Liver (tissue), 9 donors: ENCODE measurements around the gene CEP95. TPM values are rescaled to one million over a fixed set of nuclear protein-coding genes. Genes with fewer than 3 reads are reported as not detected.
"Not testable (repeated sequence)": the region's sequence is repeated elsewhere in the genome, so short reads cannot be mapped to it uniquely, and the experiment has no call there.

Experiments
- DNase-seq: peaks from one replicate; pipeline ENCODE4 v3.0.0-alpha.2; 2017; ENCODE audit warnings: low spot score
- H3K27ac ChIP-seq, 2 donors: one replicate each; pipeline ENCODE4 v1.7.0; 2013; ENCODE audit warnings: inconsistent platforms in 2 of 2, low read length in 2 of 2, control low read depth in 1 of 2, low read depth in 1 of 2, mild to moderate bottlenecking in 1 of 2
- H3K27me3 ChIP-seq, 4 donors: one replicate each; pipeline versions ENCODE4 v1.6.1 to v1.7.0; 2013; ENCODE audit warnings: low read length in 3 of 4, inconsistent platforms in 1 of 4, mild to moderate bottlenecking in 1 of 4, moderate library complexity in 1 of 4; ENCODE audit not compliant: control insufficient read depth in 4 of 4, insufficient read depth in 4 of 4
- H3K36me3 ChIP-seq, 4 donors: one replicate each; pipeline versions ENCODE4 v1.6.1 to v1.7.0; 2013; ENCODE audit warnings: low read length in 3 of 4, mild to moderate bottlenecking in 3 of 4, low read depth in 1 of 4, moderate library complexity in 1 of 4; ENCODE audit not compliant: control insufficient read depth in 4 of 4, insufficient read depth in 3 of 4
- H3K4me1 ChIP-seq, 4 donors: one replicate each; pipeline versions ENCODE4 v1.6.1 to v1.7.0; 2013; ENCODE audit warnings: low read length in 3 of 4, mild to moderate bottlenecking in 3 of 4, moderate library complexity in 1 of 4; ENCODE audit not compliant: control insufficient read depth in 4 of 4, insufficient read depth in 4 of 4
- H3K4me3 ChIP-seq, 3 donors: one replicate each; pipeline versions ENCODE4 v1.6.1 to v1.7.0; 2013; ENCODE audit warnings: low read length in 3 of 3, control low read depth in 1 of 3, low read depth in 1 of 3, mild to moderate bottlenecking in 1 of 3
- H3K9ac ChIP-seq, 2 donors: one replicate each; pipeline ENCODE4 v1.7.0; 2013; ENCODE audit warnings: low read length in 2 of 2, mild to moderate bottlenecking in 2 of 2, moderate library complexity in 2 of 2, control low read depth in 1 of 2, low read depth in 1 of 2
- H3K9me3 ChIP-seq, 4 donors: one replicate each; pipeline versions ENCODE4 v1.6.1 to v1.7.0; 2013; ENCODE audit warnings: low read length in 3 of 4; ENCODE audit not compliant: control insufficient read depth in 4 of 4
- ATF3 ChIP-seq: IDR thresholded peaks from 2 replicates; pipeline ENCODE4 v1.6.1; 2016; ENCODE audit warnings: antibody characterized with exemption
- CTCF ChIP-seq: fragments of 150-350 bp; IDR thresholded peaks from 2 replicates; pipeline ENCODE4 v1.5.1; 2017; ENCODE audit warnings: improper control_type of control experiment, low read depth, low read length; ENCODE audit not compliant: missing input control
- EGR1 ChIP-seq, 2 donors: IDR thresholded peaks; 2 replicates each; pipeline ENCODE4 v1.6.1; 2016 to 2018; ENCODE audit warnings: antibody characterized with exemption in 2 of 2, low read depth in 2 of 2
- FOXA1 ChIP-seq: IDR thresholded peaks from 2 replicates; pipeline ENCODE4 v1.6.1; 2016; ENCODE audit warnings: antibody characterized with exemption
- FOXA2 ChIP-seq: IDR thresholded peaks from 2 replicates; pipeline ENCODE4 v1.6.1; 2016; ENCODE audit warnings: antibody characterized with exemption
- GABPA ChIP-seq, 2 donors: IDR thresholded peaks in 1 of 2; conservative IDR thresholded peaks in 1 of 2; 2 replicates each; pipeline ENCODE4 v1.6.1; 2016; ENCODE audit warnings: antibody characterized with exemption in 2 of 2, mild to moderate bottlenecking in 1 of 2, moderate library complexity in 1 of 2
- HNF4A ChIP-seq, 2 donors: conservative IDR thresholded peaks; 2 replicates each; pipeline ENCODE4 v1.6.1; 2016; ENCODE audit warnings: antibody characterized with exemption in 2 of 2, mild to moderate bottlenecking in 2 of 2
- HNF4G ChIP-seq: IDR thresholded peaks from 2 replicates; pipeline ENCODE4 v1.6.1; 2016; ENCODE audit warnings: antibody characterized with exemption
- JUND ChIP-seq, 2 donors: IDR thresholded peaks; 2 replicates each; pipeline ENCODE4 v1.6.1; 2016; ENCODE audit warnings: antibody characterized with exemption in 2 of 2
- MAX ChIP-seq: IDR thresholded peaks from 2 replicates; pipeline ENCODE4 v1.6.1; 2016; ENCODE audit warnings: antibody characterized with exemption
- NR2F2 ChIP-seq: IDR thresholded peaks from 2 replicates; pipeline ENCODE4 v1.6.1; 2016; ENCODE audit warnings: antibody characterized with exemption
- RAD21 ChIP-seq, 2 donors: IDR thresholded peaks; 2 replicates each; pipeline ENCODE4 v1.6.1; 2016; ENCODE audit warnings: antibody characterized with exemption in 2 of 2, mild to moderate bottlenecking in 2 of 2
- REST ChIP-seq: IDR thresholded peaks from 2 replicates; pipeline ENCODE4 v1.6.1; 2016; ENCODE audit warnings: antibody characterized with exemption, mild to moderate bottlenecking
- RXRA ChIP-seq, 2 donors: IDR thresholded peaks; 2 replicates each; pipeline ENCODE4 v1.6.1; 2017 to 2018; ENCODE audit warnings: antibody characterized with exemption in 2 of 2, mild to moderate bottlenecking in 1 of 2
- SP1 ChIP-seq: IDR thresholded peaks from 2 replicates; pipeline ENCODE4 v1.6.1; 2018; ENCODE audit warnings: antibody characterized with exemption, mild to moderate bottlenecking
- TAF1 ChIP-seq: conservative IDR thresholded peaks from 2 replicates; pipeline ENCODE4 v1.6.1; 2016; ENCODE audit warnings: antibody characterized with exemption, mild to moderate bottlenecking
- YY1 ChIP-seq: IDR thresholded peaks from 2 replicates; pipeline ENCODE4 v1.6.1; 2016; ENCODE audit warnings: antibody characterized with exemption, mild to moderate bottlenecking
- ZBTB33 ChIP-seq: IDR thresholded peaks from 2 replicates; pipeline ENCODE4 v1.6.1; 2016; ENCODE audit warnings: antibody characterized with exemption
- WGBS: extraction: QIAGEN DNeasy Blood & Tissue Kit; methylation state at CpG from one replicate; pipeline ENCODE4 v1.1.7; 2013; 5-methylcytosine and 5-hydroxymethylcytosine counted together
- polyA plus RNA-seq, 2 donors: library from polyadenylated mRNA; stranded (reverse) in 1 of 2; unstranded in 1 of 2; fragments of 200-250 nt in 1 of 2; fragments of >200 nt in 1 of 2; fragmentation: Nextera tagmentation in 1 of 2; extraction: Ambion mirVana in 1 of 2; gene quantifications; one replicate each; pipeline versions ENCODE4 v1.2.1 to v1.2.3, GENCODE V29; 2013 to 2015
- total RNA-seq, 2 donors: library from RNA; depleted of rRNA; stranded (reverse); fragments of >200 nt; gene quantifications; one replicate each; pipeline ENCODE4 v1.2.3, GENCODE V29; 2014
- donor health status: healthy.
- donor health status: healthy.
- donor health status: healthy.
- donor health status: healthy.
- donor health status: healthy.

CEP95 gene
- total and polyA plus RNA-seq, 4 donors = 5.3 to 23.3 (median 11.0) TPM

- no peak for DNase-seq
- H3K27ac ChIP-seq = no peak overlapping the region
- TF ChIP-seq SP1 (no peak), RAD21 (IDR thresholded peaks at IDR 0.05) (no peak), GABPA (IDR thresholded peaks at IDR 0.05 in 1 of 2, conservative IDR thresholded peaks at IDR 0.05 in 1 of 2) (no peak), RXRA (IDR thresholded peaks at IDR 0.05) (no peak), ZBTB33 (no peak), EGR1 (IDR thresholded peaks at IDR 0.05; ENCODE audit: low read depth in 2 of 2) (no peak)
- WGBS = 96% methylated on average over 1 of the region's 1 CpG
- peaks cover 0 to 13% (median 7%) of the 10 kb centered on the region in 4 donors for H3K36me3 ChIP-seq
- H3K4me3 ChIP-seq = no peak overlapping the region
- no peaks in the 10 kb centered on the region for H3K9me3 ChIP-seq
- no peaks in the 10 kb centered on the region for H3K4me1 ChIP-seq
- H3K9ac ChIP-seq = no peak overlapping the region
- no peaks in the 10 kb centered on the region for H3K27me3 ChIP-seq
Observed at GRCh38 chr17:64574646-64575045, 67.9 kb downstream of the CEP95 start.

- no peak for DNase-seq
- no peak overlapping the region for H3K27ac ChIP-seq
- TF ChIP-seq MAX = no peak
- TF ChIP-seq RXRA (IDR thresholded peaks at IDR 0.05) = no peak
- no peak for TF ChIP-seq CTCF
- no peak for TF ChIP-seq RAD21 (IDR thresholded peaks at IDR 0.05)
- TF ChIP-seq ZBTB33 = no peak
- TF ChIP-seq EGR1 (IDR thresholded peaks at IDR 0.05; ENCODE audit: low read depth in 2 of 2) = no peak
- no peak for TF ChIP-seq NR2F2
- no peak for TF ChIP-seq FOXA2
- TF ChIP-seq JUND (IDR thresholded peaks at IDR 0.05) = no peak
- no peak for TF ChIP-seq HNF4G
- no peak for TF ChIP-seq FOXA1
- no peak for TF ChIP-seq GABPA (IDR thresholded peaks at IDR 0.05 in 1 of 2, conservative IDR thresholded peaks at IDR 0.05 in 1 of 2)
- no peak for TF ChIP-seq TAF1
- TF ChIP-seq SP1 = no peak
- no peak for TF ChIP-seq ATF3
- no peak for TF ChIP-seq REST
- no peak for TF ChIP-seq HNF4A (conservative IDR thresholded peaks at IDR 0.05)
- no peak for TF ChIP-seq YY1
- 97% methylated on average over 3 of the region's 3 CpGs for WGBS
- H3K36me3 ChIP-seq = peaks cover 4 to 15% (median 9%) of the 10 kb centered on the region in 4 donors
- no peak overlapping the region for H3K4me3 ChIP-seq
- no peak overlapping the region for H3K9ac ChIP-seq
- H3K4me1 ChIP-seq = no peaks in the 10 kb centered on the region
- no peaks in the 10 kb centered on the region for H3K27me3 ChIP-seq
- H3K9me3 ChIP-seq = no peaks in the 10 kb centered on the region
Observed at GRCh38 chr17:64575431-64575830, 68.7 kb downstream of the CEP95 start.

- DNase-seq, H3K4me1 ChIP-seq, H3K27ac ChIP-seq, H3K4me3 ChIP-seq, H3K9ac ChIP-seq, H3K27me3 ChIP-seq, H3K9me3 ChIP-seq: not testable (repeated sequence)
- peaks cover 1 to 15% (median 13%) of the 10 kb centered on the region in 4 donors for H3K36me3 ChIP-seq
- WGBS = 98% methylated on average over 4 of the region's 4 CpGs
Observed at GRCh38 chr17:64577025-64577424, 70.2 kb downstream of the CEP95 start.
